ENCODE results near the gene TMEM266.
"Not testable (repeated sequence)": the region's sequence is repeated elsewhere in the genome, so short reads cannot be mapped to it uniquely, and the experiment has no call there.

Gene TMEM266, protein sequence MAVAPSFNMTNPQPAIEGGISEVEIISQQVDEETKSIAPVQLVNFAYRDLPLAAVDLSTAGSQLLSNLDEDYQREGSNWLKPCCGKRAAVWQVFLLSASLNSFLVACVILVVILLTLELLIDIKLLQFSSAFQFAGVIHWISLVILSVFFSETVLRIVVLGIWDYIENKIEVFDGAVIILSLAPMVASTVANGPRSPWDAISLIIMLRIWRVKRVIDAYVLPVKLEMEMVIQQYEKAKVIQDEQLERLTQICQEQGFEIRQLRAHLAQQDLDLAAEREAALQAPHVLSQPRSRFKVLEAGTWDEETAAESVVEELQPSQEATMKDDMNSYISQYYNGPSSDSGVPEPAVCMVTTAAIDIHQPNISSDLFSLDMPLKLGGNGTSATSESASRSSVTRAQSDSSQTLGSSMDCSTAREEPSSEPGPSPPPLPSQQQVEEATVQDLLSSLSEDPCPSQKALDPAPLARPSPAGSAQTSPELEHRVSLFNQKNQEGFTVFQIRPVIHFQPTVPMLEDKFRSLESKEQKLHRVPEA

GRCh38 chr15:76059320-76060117, at the start of gene TMEM266:
Gene TMEM266, plus strand, starts transcription at chr15:76059985. Its CDS starts 74,279 bp downstream, at chr15:76134264.
- no peak for DNase-seq

DNA sequence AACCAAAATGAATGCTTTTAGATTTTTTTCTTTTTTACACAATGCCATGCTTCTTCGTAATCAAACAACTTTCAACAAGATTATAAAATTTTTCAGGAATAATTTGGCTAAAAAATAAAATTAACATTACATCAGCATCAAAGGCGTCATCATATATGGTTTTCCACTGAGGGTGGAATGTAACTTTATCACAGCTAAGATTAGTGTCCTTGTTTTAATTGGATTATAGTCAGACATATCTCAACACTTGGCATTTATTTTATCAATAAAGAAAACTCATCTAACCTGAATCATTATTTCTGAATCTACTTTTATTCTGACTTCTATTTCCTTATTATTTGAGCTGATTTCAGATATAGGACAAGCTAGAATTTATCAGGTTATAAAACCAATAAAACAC, 49.2 kb upstream of the TMEM266 start:
- no peak for DNase-seq

- no peak for DNase-seq
These were observed 47.9 kb upstream of the TMEM266 start, which contains the start of gene NRG4 for GRCh38 chr15:76011627-76012551. Gene NRG4, minus strand, starts transcription at chr15:76012424. Its CDS starts 1,194 bp downstream, at chr15:76011230.

- DNase-seq = not testable (repeated sequence)
These were observed 46.3 kb upstream of the TMEM266 start for GRCh38 chr15:76013470-76013869.

DNA sequence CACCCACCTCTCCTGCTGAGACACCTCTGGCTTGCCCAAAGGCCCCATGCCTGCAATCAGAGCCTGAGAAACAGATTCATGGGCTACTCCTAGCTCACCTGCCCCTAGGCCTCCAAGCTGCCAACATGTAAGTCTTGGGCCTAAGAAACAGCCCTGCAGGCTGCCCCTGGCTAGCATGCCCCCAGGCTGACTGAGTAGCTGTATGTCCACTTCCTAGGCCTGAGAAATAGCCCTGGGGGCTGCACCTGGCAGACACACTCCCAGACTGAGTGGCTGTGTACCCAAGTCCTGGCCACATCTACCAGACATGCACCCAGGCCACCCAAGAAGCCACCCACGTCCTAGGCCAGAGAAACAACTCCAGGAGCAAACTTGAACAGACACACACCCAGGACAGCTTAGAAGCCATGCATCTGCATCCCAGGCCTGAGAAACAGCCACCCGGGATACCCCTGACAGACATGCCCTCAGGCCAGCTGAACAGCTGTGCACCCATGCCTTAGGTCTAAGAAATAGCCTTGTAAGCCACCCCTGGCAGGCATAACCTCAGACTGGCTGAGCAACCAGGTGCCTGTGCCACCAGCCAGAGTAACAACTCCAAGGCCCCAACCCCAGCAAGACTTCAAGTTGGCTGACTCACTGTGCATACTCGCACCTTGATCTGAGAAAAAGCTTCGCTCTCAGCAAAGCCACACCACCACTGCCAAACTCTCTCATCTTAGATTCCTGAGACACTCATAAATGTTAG, 35.6 kb upstream of the TMEM266 start:
- no peak for DNase-seq

DNA sequence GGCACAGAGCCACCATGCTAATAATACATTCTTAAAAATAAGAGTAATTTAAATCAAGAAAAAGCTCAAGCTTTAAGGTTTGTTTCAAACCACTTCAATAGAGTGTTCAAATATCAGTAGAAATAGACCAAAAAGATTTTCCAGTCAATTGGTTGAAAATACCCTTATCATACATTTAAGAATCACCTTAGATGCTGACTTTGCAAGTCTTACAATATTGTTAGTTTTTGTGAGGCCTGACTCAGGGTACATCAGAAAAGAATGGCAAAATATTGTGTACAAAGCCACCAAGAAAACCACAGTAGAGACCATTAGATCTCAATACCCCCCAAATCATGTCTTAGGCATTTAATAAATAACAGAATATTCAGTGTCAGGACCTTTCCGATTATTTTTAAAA, 27.7 kb upstream of the TMEM266 start:
- DNase-seq = no peak

DNA sequence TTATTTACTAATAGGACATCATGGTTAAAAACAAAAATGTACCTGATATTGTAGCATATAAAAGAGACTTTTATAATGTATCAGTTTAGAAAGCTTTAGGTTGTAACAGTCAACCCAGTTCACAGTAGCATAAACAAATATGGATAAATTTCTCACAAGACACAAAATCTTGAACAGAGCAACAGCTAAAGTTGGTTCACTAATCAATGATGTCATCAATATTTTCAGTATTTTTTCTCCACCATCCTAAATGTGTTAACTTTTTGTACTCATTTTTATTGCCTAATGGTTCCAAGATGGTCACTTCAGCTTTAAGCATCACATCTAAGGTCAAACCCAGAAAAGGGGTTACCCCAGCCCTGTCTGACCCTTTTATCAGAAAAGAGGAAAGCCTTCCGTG, 26.3 kb upstream of the TMEM266 start:
- DNase-seq = no peak

- no peak for DNase-seq
These were observed 25.7 kb upstream of the TMEM266 start for GRCh38 chr15:76034111-76034510.

- no peak for DNase-seq
These were observed 24.2 kb upstream of the TMEM266 start for GRCh38 chr15:76035593-76035992.

DNA sequence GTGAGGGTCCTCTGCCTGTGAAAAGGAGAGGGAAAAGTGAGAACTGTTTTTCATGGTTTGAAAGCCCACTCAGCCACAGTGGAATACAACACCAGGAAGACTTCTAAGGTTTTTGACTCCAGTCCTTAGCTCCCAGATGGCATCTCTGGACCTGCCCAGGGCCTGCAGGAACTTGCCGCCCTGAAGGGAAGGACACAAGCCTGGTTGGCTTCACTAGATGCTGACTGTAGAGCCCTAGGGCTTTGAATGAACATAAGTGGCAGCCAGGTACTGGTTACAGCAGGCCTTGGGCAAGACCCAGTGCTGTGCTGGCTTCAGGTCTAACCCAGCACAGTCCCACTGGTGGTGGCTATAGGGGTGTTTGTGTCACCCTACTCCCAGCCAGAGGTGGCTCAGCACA, 21.3 kb upstream of the TMEM266 start:
- DNase-seq = no peak

DNA sequence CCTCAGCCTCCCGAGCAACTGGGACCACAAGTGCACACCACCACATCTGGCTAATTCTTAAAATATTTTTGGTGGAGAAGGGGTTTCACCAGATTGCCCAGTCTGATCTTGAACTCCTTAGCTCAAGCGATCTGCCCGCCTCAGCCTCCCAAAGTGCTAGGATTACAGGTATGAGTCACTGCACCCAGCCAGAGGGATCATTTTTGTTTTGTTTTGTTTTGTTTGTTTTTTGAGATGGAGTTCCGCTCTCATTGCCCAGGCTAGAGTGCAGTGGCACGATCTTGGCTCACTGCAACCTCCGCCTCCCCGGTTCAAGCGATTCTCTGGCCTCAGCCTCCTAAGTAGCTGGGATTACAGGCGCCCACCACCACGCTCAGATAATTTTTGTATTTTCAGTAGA, 5.6 kb upstream of the TMEM266 start:
- DNase-seq = not testable (repeated sequence)

GRCh38 chr15:76056931-76057330, 2.9 kb upstream of the TMEM266 start:
- DNase-seq = no peak

- peak; percentile 52 for DNase-seq
These were observed 2.3 kb upstream of the TMEM266 start for GRCh38 chr15:76057332-76058000.

GRCh38 chr15:76058714-76059319, 968 bp upstream of the TMEM266 start:
- DNase-seq = no peak

DNA sequence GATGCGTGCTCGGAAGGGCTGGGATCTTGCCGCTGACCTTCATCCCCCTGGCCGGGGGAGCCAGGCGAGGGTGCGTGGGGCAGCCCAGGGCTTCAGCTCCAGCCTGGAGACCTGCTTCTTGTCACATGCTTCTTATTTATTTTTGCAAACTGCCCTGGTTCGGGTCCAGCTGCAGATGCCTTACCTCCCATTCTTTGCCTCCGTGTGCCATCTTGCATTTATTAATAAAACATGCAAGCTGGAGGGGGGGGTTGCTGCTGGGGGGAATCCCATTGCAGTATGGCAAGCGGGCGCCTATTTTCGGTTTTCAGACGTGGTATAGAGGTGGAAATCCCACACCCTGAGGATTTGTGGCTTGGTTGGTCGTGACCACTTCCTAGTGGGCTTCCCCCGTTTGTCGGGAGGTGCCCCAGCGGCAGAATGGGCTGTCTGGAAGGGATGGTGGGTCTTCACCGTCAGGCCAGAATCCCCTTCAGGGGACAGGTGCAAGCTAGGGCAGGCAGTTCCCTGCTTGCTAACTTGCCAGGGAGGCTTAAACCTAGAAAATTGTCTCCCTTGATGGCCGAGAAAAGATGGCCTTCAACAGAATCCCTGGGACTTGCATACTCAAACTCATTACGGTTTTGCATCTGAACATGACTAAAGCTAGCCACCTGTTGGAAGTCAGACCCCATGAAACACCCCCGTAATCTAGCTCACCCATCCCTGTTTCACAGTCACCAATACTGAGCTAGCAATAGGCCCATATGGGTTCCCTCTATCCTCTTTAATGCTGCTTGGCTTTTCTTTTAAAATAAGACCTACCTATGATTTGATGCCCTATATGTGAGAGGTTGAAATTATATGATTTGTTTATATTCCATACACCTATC, 569 bp downstream of the TMEM266 start:
- no peak for DNase-seq

- DNase-seq = no peak
These were observed 1.9 kb downstream of the TMEM266 start for GRCh38 chr15:76061700-76062099.

- DNase-seq = no peak
These were observed 2.5 kb downstream of the TMEM266 start for GRCh38 chr15:76062286-76062685.

GRCh38 chr15:76064375-76064774, 4.6 kb downstream of the TMEM266 start:
- DNase-seq = no peak

DNA sequence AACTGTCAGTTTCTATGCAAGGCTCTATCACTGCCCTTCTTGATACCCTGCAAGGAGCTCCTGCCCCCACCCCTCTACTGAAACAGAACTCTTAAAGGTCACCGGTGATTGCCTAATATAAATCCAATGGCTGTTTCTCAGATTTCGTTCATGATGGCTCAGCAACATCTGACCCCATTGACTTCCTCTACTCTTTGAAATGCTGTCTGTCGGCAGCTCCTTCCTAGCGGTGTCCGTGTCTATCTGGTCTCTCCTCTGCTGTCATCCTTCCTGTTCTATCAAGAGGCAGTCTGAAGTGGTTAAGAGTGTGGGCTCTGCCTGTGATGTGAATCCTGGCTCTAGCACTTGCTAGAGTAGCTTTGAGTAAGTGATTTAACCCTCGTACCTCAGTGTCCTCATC, 5.5 kb downstream of the TMEM266 start:
- DNase-seq = peak; percentile 6

DNA sequence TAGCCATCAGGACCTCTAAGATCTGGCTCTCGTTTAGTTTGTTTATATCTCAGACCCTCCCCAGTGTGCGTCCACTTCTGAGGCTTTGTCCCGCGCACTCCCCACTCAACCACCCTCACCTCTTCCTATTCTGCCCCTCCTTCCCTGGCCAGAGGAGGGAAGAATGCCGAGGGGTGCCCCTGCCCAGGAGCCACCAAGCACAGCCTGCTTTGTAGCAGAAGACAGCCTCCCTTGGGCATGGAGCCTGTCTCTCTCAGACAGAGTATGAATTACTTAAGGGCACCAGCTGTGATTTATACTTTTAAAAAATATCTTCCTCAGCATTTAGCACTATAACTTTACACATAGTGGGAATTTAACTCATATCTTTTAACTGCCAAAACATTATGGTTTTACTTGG, 6.0 kb downstream of the TMEM266 start:
- no peak for DNase-seq
